HFF-Myc (cell line): ENCODE results near the gene COQ2.

Experiments used
- DNase-seq: peaks from one replicate; pipeline ENCODE4 v3.0.0-alpha.2; 2011; ENCODE audit warnings: low read depth; ENCODE audit errors: extremely low read depth
- H3K4me3 ChIP-seq: replicated peaks from 2 replicates; pipeline ENCODE4 v1.5.1; 2011; ENCODE audit warnings: low read depth, mild to moderate bottlenecking, control low read depth, low read length
- TF ChIP-seq, protein P1 (sequence below): IDR thresholded peaks from 2 replicates; pipeline ENCODE4 v1.5.1; 2012; ENCODE audit warnings: mild to moderate bottlenecking, low read depth, low read length, control low read depth; ENCODE audit errors: missing control alignments

Gene COQ2

DNA sequence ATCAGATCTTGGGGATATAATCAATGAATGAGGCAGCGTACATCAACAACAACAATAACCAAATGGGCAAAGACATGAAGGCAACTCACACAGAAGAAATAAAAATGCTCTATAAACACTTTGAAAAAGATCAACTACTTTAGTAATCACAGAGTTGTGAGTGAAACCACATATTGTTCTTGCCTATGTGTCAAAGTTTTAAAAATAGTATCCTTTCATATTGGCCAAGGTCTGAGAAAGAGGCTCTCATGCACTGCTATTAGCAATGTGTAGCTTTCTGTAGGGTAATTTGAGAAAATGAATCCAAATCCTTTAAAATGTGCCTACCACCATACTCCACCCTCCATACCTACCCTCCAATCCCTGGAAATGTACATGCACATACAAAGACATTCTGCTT is 25.0 kb downstream of the COQ2 start:
- DNase-seq, result no peak
- H3K4me3 ChIP-seq, result no peak overlapping the region
- TF ChIP-seq, protein P1, sequence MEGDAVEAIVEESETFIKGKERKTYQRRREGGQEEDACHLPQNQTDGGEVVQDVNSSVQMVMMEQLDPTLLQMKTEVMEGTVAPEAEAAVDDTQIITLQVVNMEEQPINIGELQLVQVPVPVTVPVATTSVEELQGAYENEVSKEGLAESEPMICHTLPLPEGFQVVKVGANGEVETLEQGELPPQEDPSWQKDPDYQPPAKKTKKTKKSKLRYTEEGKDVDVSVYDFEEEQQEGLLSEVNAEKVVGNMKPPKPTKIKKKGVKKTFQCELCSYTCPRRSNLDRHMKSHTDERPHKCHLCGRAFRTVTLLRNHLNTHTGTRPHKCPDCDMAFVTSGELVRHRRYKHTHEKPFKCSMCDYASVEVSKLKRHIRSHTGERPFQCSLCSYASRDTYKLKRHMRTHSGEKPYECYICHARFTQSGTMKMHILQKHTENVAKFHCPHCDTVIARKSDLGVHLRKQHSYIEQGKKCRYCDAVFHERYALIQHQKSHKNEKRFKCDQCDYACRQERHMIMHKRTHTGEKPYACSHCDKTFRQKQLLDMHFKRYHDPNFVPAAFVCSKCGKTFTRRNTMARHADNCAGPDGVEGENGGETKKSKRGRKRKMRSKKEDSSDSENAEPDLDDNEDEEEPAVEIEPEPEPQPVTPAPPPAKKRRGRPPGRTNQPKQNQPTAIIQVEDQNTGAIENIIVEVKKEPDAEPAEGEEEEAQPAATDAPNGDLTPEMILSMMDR, result no peak

DNA sequence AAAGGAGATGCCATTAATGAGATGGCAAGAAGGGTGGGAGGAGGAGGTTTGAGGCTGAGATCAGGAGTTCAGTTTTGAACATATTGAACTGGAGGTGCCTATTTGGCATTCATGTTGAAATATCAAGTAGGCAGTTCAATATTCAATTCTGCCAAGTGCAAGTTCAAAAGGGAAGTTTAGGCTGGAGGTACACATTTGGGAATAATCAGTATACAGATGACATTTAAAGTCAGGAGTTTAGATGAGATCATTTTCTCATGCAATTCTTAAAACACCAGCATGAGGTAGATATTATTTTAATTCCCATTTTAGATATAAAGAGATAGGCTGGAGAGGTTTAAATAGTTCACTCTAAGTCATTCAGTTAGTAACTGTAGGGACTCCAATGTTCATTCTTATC is 26.1 kb downstream of the COQ2 start:
- no peak for DNase-seq
- no peak overlapping the region for H3K4me3 ChIP-seq
- TF ChIP-seq, protein P1, result no peak

DNA sequence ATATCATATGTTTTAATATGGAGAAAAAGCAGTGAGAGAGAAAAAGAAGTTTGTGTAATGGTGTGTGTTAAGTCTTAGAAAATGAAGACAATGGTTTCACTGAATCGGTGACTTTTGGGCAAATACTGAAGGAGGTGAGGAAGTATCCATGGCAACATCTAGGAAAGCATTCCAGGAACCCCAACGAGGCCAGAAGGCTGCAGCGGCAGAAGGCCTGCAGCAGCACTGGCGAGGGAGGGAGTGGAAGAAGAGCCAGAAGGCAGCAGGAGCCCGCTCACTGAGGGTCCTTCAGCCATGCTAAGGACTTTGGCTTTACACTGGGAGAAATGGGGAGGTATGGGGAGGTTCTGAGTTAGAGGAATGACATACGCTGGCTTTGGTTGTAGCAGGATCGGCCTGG is 26.8 kb downstream of the COQ2 start:
- TF ChIP-seq, protein P1, result no peak
- H3K4me3 ChIP-seq, result no peak overlapping the region
- no peak for DNase-seq

DNA sequence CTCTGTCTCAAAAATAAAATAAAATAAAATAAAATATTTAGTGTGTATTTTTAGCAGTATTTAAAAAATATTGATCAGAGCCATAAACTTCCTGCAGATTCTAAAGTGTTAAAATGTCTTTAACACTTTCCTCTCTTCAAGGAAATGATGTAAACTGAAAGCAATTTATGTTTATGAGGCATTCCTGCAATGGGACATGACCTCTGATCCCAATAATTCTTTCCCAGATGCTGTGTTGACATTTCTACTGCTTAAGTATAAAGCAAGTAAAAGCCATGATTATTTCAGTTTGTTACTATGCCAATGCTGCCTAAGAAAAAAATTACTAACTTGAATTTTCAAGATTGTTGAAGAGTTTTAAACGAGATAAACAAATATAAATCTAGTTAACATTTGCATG is 29.0 kb downstream of the COQ2 start:
- TF ChIP-seq, protein P1, result no peak
- DNase-seq, result peak; percentile 97
- H3K4me3 ChIP-seq, result no peak overlapping the region

DNA sequence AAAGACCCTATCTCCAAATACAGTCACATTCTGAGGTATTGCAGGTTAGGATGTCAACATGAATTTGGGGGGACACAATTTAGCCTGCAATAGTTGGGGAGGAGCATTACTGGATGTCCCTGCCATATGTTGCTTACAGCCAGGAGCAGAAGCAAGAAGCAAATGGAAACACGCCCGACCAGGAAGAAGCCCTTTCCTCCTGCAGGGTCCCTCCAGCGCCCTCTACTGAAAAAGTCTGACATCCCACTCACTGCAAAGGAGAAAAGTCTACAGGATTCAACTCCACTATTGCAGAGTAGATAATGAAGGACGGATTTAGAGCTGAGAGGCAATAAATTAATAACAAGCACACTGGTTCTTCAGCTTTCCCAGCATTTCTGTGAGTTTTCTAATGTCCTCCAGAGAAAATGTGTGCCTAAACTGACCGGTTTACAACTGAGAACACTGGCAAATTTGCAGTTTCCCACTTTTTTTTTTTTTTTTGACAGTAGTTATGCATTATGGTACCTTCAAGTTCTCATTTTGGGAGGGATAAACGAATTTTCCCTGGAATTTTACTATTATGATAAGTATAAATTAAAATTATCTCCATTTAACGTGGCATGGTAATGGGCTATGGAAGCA is 31.7 kb downstream of the COQ2 start:
- DNase-seq, result no peak
- H3K4me3 ChIP-seq, result no peak overlapping the region
- TF ChIP-seq, protein P1, result peak; percentile 79

DNA sequence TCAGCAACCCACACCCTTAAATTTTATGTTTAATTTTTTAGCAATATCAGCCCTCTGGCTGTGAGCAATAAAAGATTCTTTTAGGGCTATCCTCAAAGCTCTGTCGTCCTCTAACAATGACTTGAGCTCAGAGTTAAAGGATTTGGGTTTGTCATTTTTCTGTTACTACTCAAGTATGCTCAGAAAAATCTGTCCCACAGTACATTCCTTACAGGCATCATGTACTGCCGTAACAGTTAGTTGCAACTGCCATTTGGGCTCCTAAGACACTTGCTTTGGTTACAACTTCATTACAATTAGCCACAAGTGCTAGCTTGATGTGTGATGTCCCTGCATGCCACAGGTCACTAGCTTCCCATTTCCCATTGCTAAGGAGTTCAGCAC is 33.2 kb downstream of the COQ2 start:
- no peak for DNase-seq
- H3K4me3 ChIP-seq, result no peak overlapping the region
- TF ChIP-seq, protein P1, result no peak
